Panc1 (cell line): ENCODE results near the gene TBC1D22A.

Source experiments
- CTCF ChIP-seq: fragments of 450-650 bp; IDR thresholded peaks from 2 replicates; pipeline ENCODE4 v1.5.1; 2017; ENCODE audit warnings: mild to moderate bottlenecking
- POLR2AphosphoS5 ChIP-seq: IDR thresholded peaks from 2 replicates; pipeline ENCODE4 v1.6.1; 2012; ENCODE audit warnings: mild to moderate bottlenecking, low read depth, low read length, moderate library complexity
- REST ChIP-seq, 2 experiments: IDR thresholded peaks; 2 replicates each; pipeline ENCODE4 v1.6.1; 2011 to 2012; ENCODE audit warnings: low read depth in 2 of 2, control low read depth in 1 of 2, low read length in 1 of 2, mild to moderate bottlenecking in 1 of 2, moderate library complexity in 1 of 2; ENCODE audit not compliant: insufficient read depth in 1 of 2
- SIN3A ChIP-seq: IDR thresholded peaks from 2 replicates; pipeline ENCODE4 v1.6.1; 2012; ENCODE audit warnings: low read depth, mild to moderate bottlenecking, low read length, moderate library complexity, borderline replicate concordance; ENCODE audit not compliant: insufficient read depth
- TCF7L2 ChIP-seq: IDR thresholded peaks from 2 replicates; pipeline ENCODE4 v1.6.1; 2011; ENCODE audit warnings: mild to moderate bottlenecking, low read depth, low read length, inconsistent platforms

GRCh38 chr22:47049078-47049624 is 286.7 kb downstream of the TBC1D22A start:
- no peak for TF ChIP-seq SIN3A
- no peak for TF ChIP-seq CTCF
- no peak for TF ChIP-seq TCF7L2
- no peak for TF ChIP-seq POLR2AphosphoS5
- TF ChIP-seq REST (IDR thresholded peaks at IDR 0.05; ENCODE audit: insufficient read depth in 1 of 2, low read depth in 2 of 2, low read length in 1 of 2) = no peak
